ENCODE data around the gene GDF10. TPM values are rescaled to one million over a fixed set of nuclear protein-coding genes. Genes with fewer than 3 reads are reported as not detected.

The GDF10 gene
- total RNA-seq, 1 donor from 2014 or later, result 14.5 TPM

- intact Hi-C loops (cut with DNase I), result no loop called here
- no peaks in the 10 kb centered on the region for H3K4me1 ChIP-seq
- H3K9me3 ChIP-seq, result no peaks in the 10 kb centered on the region
- no peak overlapping the region for H3K27ac ChIP-seq
- ATAC-seq (no peak), DNase-seq (no peak)
- no peak overlapping the region for H3K4me3 ChIP-seq
- TF ChIP-seq CTCF (IDR thresholded peaks at IDR 0.05), result no peak
- H3K27me3 ChIP-seq (ENCODE audit: low read depth), result no peaks in the 10 kb centered on the region
- no peaks in the 10 kb centered on the region for H3K36me3 ChIP-seq
Observed at GRCh38 chr10:47282005-47282656, 17.9 kb upstream of the GDF10 start.

- Histone ChIP-seq H3K27me3 (ENCODE audit: low read depth) (no peaks in the 10 kb centered on the region), H3K4me1 (no peaks in the 10 kb centered on the region), H3K36me3 (no peaks in the 10 kb centered on the region), H3K27ac (no peak overlapping the region), H3K9me3 (no peaks in the 10 kb centered on the region), H3K4me3 (no peak overlapping the region)
- DNase-seq (no peak), ATAC-seq (no peak)
- TF ChIP-seq CTCF (IDR thresholded peaks at IDR 0.05), result no peak
- intact Hi-C loops (cut with DNase I), result no loop called here
Observed at GRCh38 chr10:47282657-47283018, 17.4 kb upstream of the GDF10 start.

GRCh38 chr10:47283101-47283630 lies 16.8 kb upstream of the GDF10 start:
- no peaks in the 10 kb centered on the region for H3K4me1 ChIP-seq
- no peaks in the 10 kb centered on the region for H3K36me3 ChIP-seq
- no peak overlapping the region for H3K27ac ChIP-seq
- DNase-seq, result no peak
- H3K4me3 ChIP-seq, result no peak overlapping the region
- H3K9me3 ChIP-seq, result no peaks in the 10 kb centered on the region
- no peaks in the 10 kb centered on the region for H3K27me3 ChIP-seq (ENCODE audit: low read depth)
- no peak for ATAC-seq
- TF ChIP-seq CTCF (IDR thresholded peaks at IDR 0.05), result no peak
- intact Hi-C loops (cut with DNase I), result no loop called here

GRCh38 chr10:47283848-47284247 lies 16.1 kb upstream of the GDF10 start:
- no peaks in the 10 kb centered on the region for H3K9me3 ChIP-seq
- no peak overlapping the region for H3K27ac ChIP-seq
- intact Hi-C loops (cut with DNase I), result no loop called here
- DNase-seq, result no peak
- no peak for TF ChIP-seq CTCF (IDR thresholded peaks at IDR 0.05)
- H3K36me3 ChIP-seq, result no peaks in the 10 kb centered on the region
- ATAC-seq, result no peak
- H3K4me1 ChIP-seq, result no peaks in the 10 kb centered on the region
- no peaks in the 10 kb centered on the region for H3K27me3 ChIP-seq (ENCODE audit: low read depth)
- H3K4me3 ChIP-seq, result no peak overlapping the region

- Histone ChIP-seq H3K27ac (no peak overlapping the region), H3K9me3 (no peaks in the 10 kb centered on the region), H3K27me3 (ENCODE audit: low read depth) (no peaks in the 10 kb centered on the region), H3K4me1 (no peaks in the 10 kb centered on the region), H3K4me3 (no peak overlapping the region), H3K36me3 (no peaks in the 10 kb centered on the region)
- intact Hi-C loops (cut with DNase I), result no loop called here
- no peak for ATAC-seq
- no peak for DNase-seq
- no peak for TF ChIP-seq CTCF (IDR thresholded peaks at IDR 0.05)
Observed at GRCh38 chr10:47285381-47286115, 14.4 kb upstream of the GDF10 start.

Data from lower lobe of right lung (tissue), 2 donors.